Suprapubic skin (tissue), 4 donors: ENCODE results near the gene ZWINT.

Experiments used
- CTCF ChIP-seq, 2 donors: fragments of 200-600 bp in 1 of 2; fragments of 450-650 bp in 1 of 2; sonication (generic) in 1 of 2; IDR thresholded peaks; one replicate each; pipeline ENCODE4 v1.5.1; 2016 to 2019; ENCODE audit warnings: antibody characterized with exemption in 2 of 2, mild to moderate bottlenecking in 1 of 2, moderate library complexity in 1 of 2
- POLR2A ChIP-seq, 2 donors: fragments of 450-650 bp; IDR thresholded peaks; one replicate each; pipeline ENCODE4 v1.6.1; 2017; ENCODE audit warnings: antibody characterized with exemption in 2 of 2, mild to moderate bottlenecking in 2 of 2, moderate library complexity in 2 of 2
- POLR2AphosphoS5 ChIP-seq, 3 donors: sonication (generic); formaldehyde crosslinking; IDR thresholded peaks; one replicate each; pipeline ENCODE4 v1.6.1; 2017; ENCODE audit warnings: antibody characterized with exemption in 3 of 3

GRCh38 chr10:56360967-56361612, at the start of gene ZWINT:
- TF ChIP-seq CTCF (IDR thresholded peaks at IDR 0.05) (no peak), POLR2AphosphoS5 (IDR thresholded peaks at IDR 0.05) (no peak), POLR2A (IDR thresholded peaks at IDR 0.05) (no peak)
